Ovary (tissue), 9 donors: ENCODE measurements around the gene DNAH17. TPM values are rescaled to one million over a fixed set of nuclear protein-coding genes. Genes with fewer than 3 reads are reported as not detected.

Experiments used
- DNase-seq, 5 donors: peaks; one replicate each; pipeline ENCODE4 v3.0.0-alpha.2; 2019 to 2020
- H3K27ac ChIP-seq, 2 donors: fragments of 200-600 bp; one replicate each; pipeline versions ENCODE4 v1.5.1 to v1.8.0; 2019 to 2022
- H3K27me3 ChIP-seq: fragments of 200-600 bp; one replicate; pipeline ENCODE4 v1.8.0; 2022
- H3K36me3 ChIP-seq: fragments of 200-600 bp; sonication (generic); one replicate; pipeline ENCODE4 v1.5.1; 2019
- H3K4me1 ChIP-seq: one replicate; pipeline ENCODE4 v1.8.1; 2013; ENCODE audit warnings: mild to moderate bottlenecking, moderate library complexity; ENCODE audit not compliant: insufficient read depth
- H3K4me3 ChIP-seq: fragments of 200-600 bp; sonication (generic); one replicate; pipeline ENCODE4 v1.5.1; 2017
- H3K9me3 ChIP-seq, 2 donors: fragments of 200-600 bp in 1 of 2; sonication (generic) in 1 of 2; one replicate each; pipeline versions ENCODE4 v1.5.1 to v1.8.1; 2013 to 2019; ENCODE audit warnings: mild to moderate bottlenecking in 1 of 2, moderate library complexity in 1 of 2
- EP300 ChIP-seq: sonication (generic); formaldehyde crosslinking; IDR thresholded peaks from one replicate; pipeline ENCODE4 v1.6.1; 2017; ENCODE audit warnings: antibody characterized with exemption
- POLR2A ChIP-seq: fragments of 450-650 bp; IDR thresholded peaks from one replicate; pipeline ENCODE4 v1.6.1; 2017; ENCODE audit warnings: antibody characterized with exemption, mild to moderate bottlenecking, moderate library complexity
- WGBS, 3 donors: extraction: QIAGEN DNeasy Blood & Tissue Kit in 1 of 3; methylation state at CpG; one replicate each; pipeline versions ENCODE4 v1.1.5 to v1.1.7; 2013 to 2017; 5-methylcytosine and 5-hydroxymethylcytosine counted together
- intact Hi-C, 4 donors: fragments of 100-400 bp; cut with DNase I; formaldehyde crosslinking; loops; one replicate each; pipeline versions ENCODE4 v1.11.0 to v1.15.1; 2022 to 2023
- polyA plus RNA-seq, 2 donors: library from polyadenylated mRNA; stranded (reverse); fragments of 200-250 nt in 1 of 2; fragments of 350-450 nt in 1 of 2; fragmentation: Illumina TruSeq in 1 of 2; extraction: RNeasy Lipid Tissue Mini Kit (QIAGEN cat#74804) in 1 of 2; gene quantifications; one replicate each; pipeline ENCODE4 v1.2.3, GENCODE V29; 2013 to 2014
- total RNA-seq, 7 donors: library from RNA; depleted of rRNA in 2 of 7; stranded (reverse); fragments of >200 nt in 2 of 7; fragmentation: NEBNext Ultra II Directional in 3 of 7; extraction: Animal tissue kit (Norgen Biotek cat#: 25700) in 3 of 7; gene quantifications; one replicate each; pipeline versions ENCODE4 v1.1.0 to v1.2.4, GENCODE V29; 2016 to 2023
- TF ChIP-seq, protein P1 (sequence below), 3 donors: fragments of 450-650 bp in 2 of 3; fragments of 200-600 bp in 1 of 3; IDR thresholded peaks; one replicate each; pipeline versions ENCODE4 v1.5.1 to v1.8.0; 2016 to 2022; ENCODE audit warnings: antibody characterized with exemption in 3 of 3, mild to moderate bottlenecking in 1 of 3
- donor health status: DM: no; HTN: no; CAD: no; lungs with moderate emphysema.
- donor health status: DM: no; HTN: no; CAD: no.
- donor health status: Bipolar disorder and iron deficiency.
- donor health status: DM: yes; HTN: yes; CAD: no.
- donor health status: DM: no; HTN: no; CAD: no.
- donor health status: DM: yes; HTN: yes; CAD: no.

The DNAH17 gene
- total and polyA plus RNA-seq, 9 donors = 0.07 to 0.25 (median 0.12) TPM; not detected in 6

DNA sequence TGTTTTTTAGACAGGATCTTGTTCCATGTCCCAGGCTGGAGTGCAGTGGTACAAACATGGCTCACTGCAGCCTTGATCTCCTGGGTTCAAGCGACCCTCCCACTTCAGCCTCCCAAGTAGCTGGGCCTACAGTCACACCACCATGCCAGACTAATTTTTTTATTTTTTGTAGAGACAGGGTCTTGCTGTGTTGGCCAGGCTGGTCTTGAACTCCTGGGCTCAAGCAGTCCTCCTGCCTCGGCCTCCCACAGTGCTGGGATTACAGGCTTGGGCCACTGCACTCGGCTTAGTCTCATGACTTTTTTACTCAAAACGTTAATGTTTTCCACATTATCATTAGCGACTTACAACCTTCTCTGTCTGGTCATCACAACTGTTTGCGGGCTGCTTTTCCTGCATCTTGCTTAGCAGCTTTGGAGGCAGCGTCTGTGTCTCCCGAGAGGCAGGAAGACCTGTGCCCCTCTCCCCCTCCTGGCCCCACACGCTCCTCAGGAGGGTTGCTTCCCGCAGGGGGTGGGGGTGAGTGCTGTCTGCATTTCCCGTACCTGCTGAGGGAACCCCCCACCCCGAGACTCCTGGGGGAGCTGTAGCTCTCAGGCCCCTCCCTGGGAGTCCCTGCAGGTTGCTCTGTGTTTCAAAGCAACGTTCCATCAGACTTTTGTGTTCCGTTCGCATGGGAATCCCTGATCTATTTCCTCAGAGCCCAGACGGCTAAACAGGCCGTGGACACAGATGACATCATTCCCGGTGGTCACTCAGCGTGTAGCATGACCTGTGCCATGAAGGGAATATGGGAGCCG, 146.1 kb downstream of the DNAH17 start:
- no peak overlapping the region for H3K27ac ChIP-seq
- intact Hi-C loops = no loop called here
- H3K4me3 ChIP-seq = no peak overlapping the region
- WGBS, 3 donors = 50 to 64% (median 58%) methylated on average over 20 of the region's 20 CpGs
- H3K36me3 ChIP-seq = no peaks in the 10 kb centered on the region
- H3K9me3 ChIP-seq = no peaks in the 10 kb centered on the region
- no peak for DNase-seq
- TF ChIP-seq EP300 (no peak), POLR2A (no peak)
- TF ChIP-seq, protein P1, sequence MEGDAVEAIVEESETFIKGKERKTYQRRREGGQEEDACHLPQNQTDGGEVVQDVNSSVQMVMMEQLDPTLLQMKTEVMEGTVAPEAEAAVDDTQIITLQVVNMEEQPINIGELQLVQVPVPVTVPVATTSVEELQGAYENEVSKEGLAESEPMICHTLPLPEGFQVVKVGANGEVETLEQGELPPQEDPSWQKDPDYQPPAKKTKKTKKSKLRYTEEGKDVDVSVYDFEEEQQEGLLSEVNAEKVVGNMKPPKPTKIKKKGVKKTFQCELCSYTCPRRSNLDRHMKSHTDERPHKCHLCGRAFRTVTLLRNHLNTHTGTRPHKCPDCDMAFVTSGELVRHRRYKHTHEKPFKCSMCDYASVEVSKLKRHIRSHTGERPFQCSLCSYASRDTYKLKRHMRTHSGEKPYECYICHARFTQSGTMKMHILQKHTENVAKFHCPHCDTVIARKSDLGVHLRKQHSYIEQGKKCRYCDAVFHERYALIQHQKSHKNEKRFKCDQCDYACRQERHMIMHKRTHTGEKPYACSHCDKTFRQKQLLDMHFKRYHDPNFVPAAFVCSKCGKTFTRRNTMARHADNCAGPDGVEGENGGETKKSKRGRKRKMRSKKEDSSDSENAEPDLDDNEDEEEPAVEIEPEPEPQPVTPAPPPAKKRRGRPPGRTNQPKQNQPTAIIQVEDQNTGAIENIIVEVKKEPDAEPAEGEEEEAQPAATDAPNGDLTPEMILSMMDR (IDR thresholded peaks at IDR 0.05) = no peak
- no peaks in the 10 kb centered on the region for H3K4me1 ChIP-seq
- H3K27me3 ChIP-seq = no peaks in the 10 kb centered on the region

DNA sequence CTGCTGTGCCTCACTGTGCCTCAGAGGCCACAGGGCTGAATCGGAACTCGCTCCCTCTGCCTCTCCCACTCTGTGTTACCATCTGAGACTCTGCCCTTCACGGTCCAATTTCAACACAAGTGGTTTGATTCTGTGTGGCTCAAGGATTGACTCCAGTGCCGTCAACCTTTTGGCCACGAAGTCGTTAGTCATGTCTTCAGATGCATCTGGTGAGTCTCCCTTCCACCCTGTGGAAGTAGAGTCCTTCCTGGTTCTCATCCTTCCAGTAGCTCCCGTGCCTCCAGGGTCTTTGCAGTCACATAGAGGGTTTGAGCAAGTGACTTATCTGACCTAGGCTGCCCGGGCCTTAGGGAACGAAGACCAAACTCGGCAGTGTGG, 147.6 kb downstream of the DNAH17 start:
- WGBS, 3 donors = 78 to 81% (median 79%) methylated on average over 10 of the region's 10 CpGs
- intact Hi-C loops = loop anchor here in 3 of 4 donors (10.0 kb wide), 2 partner anchors 135 to 315 kb away; no protein-coding TSS in a partner anchor

DNA sequence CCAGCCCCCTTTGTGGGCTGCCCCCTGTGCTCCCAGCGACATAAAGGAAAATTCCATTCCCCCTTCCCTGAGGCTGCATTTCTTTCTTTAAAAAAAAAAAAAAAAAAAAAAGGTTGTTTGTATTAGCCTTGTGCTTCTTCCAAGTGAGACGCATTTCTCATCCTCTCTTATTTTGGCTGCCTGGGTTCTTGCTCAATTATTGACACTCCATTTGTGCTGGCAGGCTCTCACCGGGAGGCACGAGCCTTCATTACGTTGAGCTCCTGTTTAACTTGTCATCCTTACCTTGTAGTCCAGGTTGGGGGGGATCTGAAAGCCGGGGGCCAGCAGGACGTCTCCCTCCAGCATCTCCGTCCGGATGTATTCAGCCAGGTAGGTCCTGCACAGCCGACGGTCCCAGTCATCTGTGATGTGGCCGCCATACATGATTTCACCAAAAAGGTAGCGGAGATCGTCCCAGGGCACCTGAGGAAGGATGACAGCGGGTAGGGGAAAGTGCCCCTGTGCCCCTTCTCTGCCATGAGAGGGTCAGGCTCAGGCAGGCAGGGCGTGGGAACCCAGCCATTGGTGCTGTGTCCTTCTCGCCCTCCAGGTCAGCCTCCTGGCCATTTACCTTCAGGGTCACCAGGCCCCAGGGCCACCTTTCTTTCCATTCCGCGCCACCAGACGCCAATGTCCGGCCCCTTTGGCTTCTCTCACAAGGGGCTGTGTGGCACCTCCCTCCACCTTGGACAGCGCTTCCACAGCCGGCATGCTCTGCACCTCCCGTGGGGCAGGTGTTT, 148.2 kb downstream of the DNAH17 start:
- no peaks in the 10 kb centered on the region for H3K27me3 ChIP-seq
- intact Hi-C loops = loop anchor here in 3 of 4 donors (10.0 kb wide), 2 partner anchors 134 to 314 kb away; no protein-coding TSS in a partner anchor

More for the DNA sequence above, 147.6 kb downstream of the DNAH17 start:
- TF ChIP-seq EP300 (no peak), POLR2A (no peak)
- TF ChIP-seq, protein P1 (IDR thresholded peaks at IDR 0.05) = no peak
- H3K27ac ChIP-seq = no peak overlapping the region
- no peaks in the 10 kb centered on the region for H3K4me1 ChIP-seq
- H3K9me3 ChIP-seq = no peaks in the 10 kb centered on the region
- DNase-seq = no peak
- H3K27me3 ChIP-seq = no peaks in the 10 kb centered on the region
- H3K4me3 ChIP-seq = no peak overlapping the region
- no peaks in the 10 kb centered on the region for H3K36me3 ChIP-seq

DNA sequence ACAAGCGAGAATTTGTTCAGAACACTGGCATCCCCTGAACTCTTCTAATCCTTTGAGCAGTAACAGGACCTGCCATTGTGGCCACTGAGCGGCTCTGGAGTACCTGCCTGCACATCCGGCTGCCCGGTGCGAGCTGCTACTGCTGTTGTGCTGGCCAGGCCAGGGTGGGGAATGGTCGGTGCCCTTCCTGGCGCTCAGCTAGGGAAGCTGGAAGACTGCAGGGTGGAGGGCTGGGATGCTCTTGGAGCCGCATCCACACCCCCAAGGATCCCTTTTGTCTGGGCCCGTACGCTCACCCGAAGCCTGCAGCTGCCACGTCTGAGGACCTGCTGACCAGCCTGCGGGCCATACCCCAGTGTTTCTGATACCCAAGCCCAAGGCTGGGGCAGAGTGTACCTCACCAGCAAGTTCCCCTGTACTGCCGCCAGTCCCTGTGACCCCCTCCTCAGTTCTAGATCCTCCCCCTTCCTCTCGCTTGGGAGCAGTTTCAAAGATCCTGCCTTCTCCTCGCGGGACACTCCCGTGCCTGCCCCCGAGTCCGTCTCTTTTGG, 149.1 kb downstream of the DNAH17 start:
- H3K4me3 ChIP-seq = no peak overlapping the region
- no peaks in the 10 kb centered on the region for H3K36me3 ChIP-seq
- H3K27ac ChIP-seq = no peak overlapping the region
- no peaks in the 10 kb centered on the region for H3K9me3 ChIP-seq
- WGBS, 3 donors = 65 to 72% (median 66%) methylated on average over 20 of the region's 20 CpGs
- no peaks in the 10 kb centered on the region for H3K27me3 ChIP-seq
- DNase-seq = no peak
- intact Hi-C loops = loop anchor here in 3 of 4 donors (10.0 kb wide), 2 partner anchors 133 to 313 kb away; no protein-coding TSS in a partner anchor
- H3K4me1 ChIP-seq = no peaks in the 10 kb centered on the region
- TF ChIP-seq POLR2A = no peak
- TF ChIP-seq EP300 = no peak
- TF ChIP-seq, protein P1 (IDR thresholded peaks at IDR 0.05) = no peak

More for the DNA sequence above, 148.2 kb downstream of the DNAH17 start:
- Histone ChIP-seq H3K36me3 (no peaks in the 10 kb centered on the region), H3K4me3 (no peak overlapping the region), H3K9me3 (no peaks in the 10 kb centered on the region), H3K4me1 (no peaks in the 10 kb centered on the region), H3K27ac (no peak overlapping the region)
- TF ChIP-seq, protein P1 (IDR thresholded peaks at IDR 0.05) = no peak
- TF ChIP-seq POLR2A (no peak), EP300 (no peak)
- DNase-seq = no peak
- 66 to 69% (median 66%) methylated on average over 24 of the region's 24 CpGs for WGBS, 3 donors
